K562 (cell line): Measurements from ENCODE around the gene DIP2C. TPM values are rescaled to one million over a fixed set of nuclear protein-coding genes. Genes with fewer than 3 reads are reported as not detected.

Source experiments
- ATAC-seq: fragments of 200-7000 bp; cut with Tn5 transposase; 3 replicates; pipeline ENCODE4 v1.9.1; 2020; ENCODE audit warnings: moderate library complexity
- BruUV-seq: library from RNA; stranded (reverse); fragments of 400-500 nt; replicated peaks from 2 replicates; lab custom pipeline; 2021; lab: Mats Ljungman, UMichigan
- CTCF ChIA-PET: fragments of 300-600 bp; formaldehyde crosslinking; extraction: SDS; loops from one replicate; lab custom pipeline; 2021; ENCODE audit warnings: low intra/inter-chr PET ratio; lab: Yijun Ruan, JAX
- POLR2A ChIA-PET: fragments of 300-600, 350-650 bp; sonication (Branson Sonifier 250); formaldehyde crosslinking; extraction: SDS; loops from one replicate; lab custom pipeline; 2021; ENCODE audit warnings: antibody characterized with exemption, inconsistent platforms; lab: Yijun Ruan, JAX
- DNase-seq, 4 experiments: peaks; one replicate each; pipeline versions ENCODE4 v3.0.0 to v3.0.0-alpha.2; 2011 to 2018; ENCODE audit warnings: low spot score in 3 of 4, mixed read lengths in 3 of 4; ENCODE audit errors: extremely low read depth in 1 of 4
- FAIRE-seq: peaks from 2 replicates; lab custom pipeline; 2011; peaks lifted over from hg19 to GRCh38; lab: Jason Lieb, UNC
- H2AFZ ChIP-seq: 2 replicates; pipeline ENCODE4 v1.6.0; 2011; ENCODE audit warnings: low read depth, low read length, control low read depth, inconsistent platforms
- H3K27ac ChIP-seq: fragments of 200-600 bp; 3 replicates; pipeline ENCODE4 v1.8.0; 2011; ENCODE audit warnings: low read depth, mild to moderate bottlenecking, control low read depth, inconsistent platforms, low read length, moderate library complexity, mixed read lengths; ENCODE audit errors: extremely low read depth
- H3K27me3 ChIP-seq, 2 experiments: fragments of 300-600 bp in 1 of 2; 2 replicates in 1 of 2; 3 replicates in 1 of 2; pipeline versions ENCODE4 v1.6.0 to v1.8.0; 2011; ENCODE audit warnings: inconsistent platforms in 2 of 2, low read length in 2 of 2, mild to moderate bottlenecking in 1 of 2, mixed read lengths in 1 of 2, moderate library complexity in 1 of 2; ENCODE audit not compliant: control insufficient read depth in 2 of 2, insufficient read depth in 2 of 2
- H3K36me3 ChIP-seq: fragments of 300-600 bp; 3 replicates; pipeline ENCODE4 v1.8.0; 2011; ENCODE audit warnings: mild to moderate bottlenecking, low read length, inconsistent platforms; ENCODE audit not compliant: control insufficient read depth, insufficient read depth
- H3K4me1 ChIP-seq, 2 experiments: fragments of 200-600 bp in 1 of 2; replicated peaks in 1 of 2; 2 replicates in 1 of 2; 3 replicates in 1 of 2; pipeline versions ENCODE4 v1.5.1 to v1.8.0; 2011; ENCODE audit warnings: inconsistent platforms in 2 of 2, low read length in 2 of 2, mild to moderate bottlenecking in 1 of 2, mixed read lengths in 1 of 2, moderate library complexity in 1 of 2; ENCODE audit not compliant: control insufficient read depth in 2 of 2, insufficient read depth in 2 of 2
- H3K4me2 ChIP-seq: 2 replicates; pipeline ENCODE4 v1.6.1; 2011; ENCODE audit warnings: low read length, control low read depth, inconsistent platforms, mixed read lengths; ENCODE audit not compliant: insufficient read depth
- H3K4me3 ChIP-seq: fragments of 200-600 bp; sonication (generic), shearing (Covaris generic); 2 replicates; pipeline ENCODE4 v1.5.1; 2016; ENCODE audit warnings: control low read depth, inconsistent platforms
- H3K79me2 ChIP-seq: fragments of 200-600 bp; 3 replicates; pipeline ENCODE4 v1.8.0; 2011; ENCODE audit warnings: low read length, inconsistent platforms; ENCODE audit not compliant: control insufficient read depth, insufficient read depth
- H3K9ac ChIP-seq, 2 experiments: 2 replicates each; pipeline versions ENCODE4 v1.6.0 to v1.6.1; 2011; ENCODE audit warnings: low read depth in 2 of 2, low read length in 2 of 2, control low read depth in 1 of 2, inconsistent platforms in 1 of 2, mild to moderate bottlenecking in 1 of 2, mixed read lengths in 1 of 2; ENCODE audit not compliant: insufficient read depth in 1 of 2
- H3K9me1 ChIP-seq: one replicate; pipeline ENCODE4 v1.6.0; 2011; ENCODE audit warnings: inconsistent platforms, mild to moderate bottlenecking, low read length, moderate library complexity; ENCODE audit not compliant: control insufficient read depth, insufficient read depth
- H3K9me3 ChIP-seq: replicated peaks from 2 replicates; pipeline ENCODE4 v1.5.1; 2011; ENCODE audit warnings: low read depth, low read length, inconsistent platforms; ENCODE audit not compliant: control insufficient read depth, insufficient read depth
- H4K20me1 ChIP-seq: replicated peaks from 2 replicates; pipeline ENCODE4 v1.6.1; 2011; ENCODE audit warnings: low read length, inconsistent platforms, mixed read lengths; ENCODE audit not compliant: control insufficient read depth, insufficient read depth
- HLTF ChIP-seq: fragments of 450-650 bp; IDR thresholded peaks from 2 replicates; pipeline ENCODE4 v1.6.1; 2016
- HMG20A ChIP-seq: fragments of 450-650 bp; formaldehyde crosslinking; conservative IDR thresholded peaks from 2 replicates; pipeline ENCODE4 v1.4.0; 2020; ENCODE audit warnings: mild to moderate bottlenecking, mixed read lengths
- HMG20B ChIP-seq: fragments of 250-450 bp; sonication (Bioruptor Pico); IDR thresholded peaks from 2 replicates; pipeline ENCODE4 v1.5.0; 2021; ENCODE audit warnings: mild to moderate bottlenecking
- KLF13 ChIP-seq: fragments of 450-650 bp; IDR thresholded peaks from 2 replicates; pipeline ENCODE4 v1.6.1; 2016; ENCODE audit warnings: missing genetic modification characterization, low read depth, mild to moderate bottlenecking, missing compliant biosample characterization, moderate library complexity, borderline replicate concordance
- PTRF ChIP-seq: fragments of 450-650 bp; IDR thresholded peaks from 2 replicates; pipeline ENCODE4 v1.6.1; 2016; ENCODE audit warnings: mild to moderate bottlenecking, missing genetic modification characterization, missing compliant biosample characterization
- TCFL5 ChIP-seq: fragments of 250-450 bp; sonication (Bioruptor Pico); conservative IDR thresholded peaks from 2 replicates; pipeline ENCODE4 v1.6.1; 2021; ENCODE audit warnings: mild to moderate bottlenecking, moderate library complexity, matching md5 sums
- TFAM ChIP-seq: fragments of 250-450 bp; sonication (Bioruptor Pico); conservative IDR thresholded peaks from 2 replicates; pipeline ENCODE4 v1.5.0; 2021; ENCODE audit warnings: mild to moderate bottlenecking, moderate library complexity
- TOE1 ChIP-seq, 2 experiments: fragments of 450-650 bp in 1 of 2; sonication (generic) in 1 of 2; formaldehyde crosslinking in 1 of 2; IDR thresholded peaks; 2 replicates each; pipeline versions ENCODE4 v1.7.1 to v1.8.0; 2016 to 2022; ENCODE audit warnings: borderline replicate concordance in 2 of 2, mild to moderate bottlenecking in 2 of 2, antibody characterized with exemption in 1 of 2, inconsistent platforms in 1 of 2, low read depth in 1 of 2, missing genetic modification reagents in 1 of 2, moderate library complexity in 1 of 2
- U2AF1 ChIP-seq: fragments of 200-400 bp; formaldehyde crosslinking; optimal IDR thresholded peaks from 2 replicates; pipeline ENCODE3; 2017; ENCODE audit warnings: mild to moderate bottlenecking, low read depth, low read length, moderate library complexity
- ZNF140 ChIP-seq: fragments of 250-450 bp; sonication (Bioruptor Pico); IDR thresholded peaks from 2 replicates; pipeline ENCODE4 v1.8.0; 2021; ENCODE audit warnings: moderate library complexity, mild to moderate bottlenecking, inconsistent platforms
- ZNF197 ChIP-seq: fragments of 200-800 bp; sonication (Bioruptor generic); IDR thresholded peaks from 2 replicates; pipeline ENCODE4 v1.6.1; 2016; ENCODE audit warnings: low read depth, missing genetic modification characterization, missing compliant biosample characterization
- WGBS: fragments of 100-300 bp; shearing (Covaris generic); methylation state at CpG from one replicate; pipeline ENCODE4 v1.1.6; 2016; ENCODE audit warnings: low coverage, mixed read lengths; ENCODE audit not compliant: insufficient coverage; ENCODE audit errors: missing lambda C conversion rate; 5-methylcytosine and 5-hydroxymethylcytosine counted together
- in situ Hi-C: fragments of 300-500 bp; cut with MboI; formaldehyde crosslinking; loops from 4 replicates; pipeline ENCODE4 v1.15.0; 2018; ENCODE audit warnings: inconsistent platforms, mixed read lengths
- intact Hi-C: fragments of 100-400 bp; cut with micrococcal nuclease; formaldehyde crosslinking; loops from 2 replicates; pipeline ENCODE4 v1.14.2; 2022
- polyA plus RNA-seq, 8 experiments: library from polyadenylated mRNA; depleted of rRNA in 4 of 8; stranded (reverse) in 5 of 8; unstranded in 3 of 8; fragments of >200 nt; fragmentation: Nextera tagmentation in 2 of 8; fragmentation: Illumina TruSeq in 1 of 8; extraction: Ambion mirVana in 2 of 8; extraction: Trizol in 1 of 8; gene quantifications; 2 replicates each; pipeline versions ENCODE4 v1.2.1 to v1.2.3, GENCODE V29; 2011 to 2014; ENCODE audit warnings: inconsistent platforms in 1 of 8, missing spikeins in 1 of 8
- total RNA-seq, 7 experiments: library from RNA; depleted of rRNA in 6 of 7; stranded (reverse); fragments of >200 nt in 6 of 7; fragmentation: Illumina TruSeq in 2 of 7; extraction: Trizol in 2 of 7; gene quantifications; 2 replicates each; pipeline versions ENCODE4 v1.2.1 to v1.2.3, GENCODE V29; 2011 to 2021; ENCODE audit warnings: low replicate concordance in 1 of 7
- TF ChIP-seq, protein P1 (sequence below): fragments of 450-650 bp; formaldehyde crosslinking; conservative IDR thresholded peaks from 2 replicates; pipeline ENCODE4 v1.4.0; 2022; ENCODE audit warnings: mild to moderate bottlenecking, missing genetic modification characterization
- TF ChIP-seq, protein P2 (sequence below): IDR thresholded peaks from 3 replicates; pipeline ENCODE4 v1.6.1; 2011; ENCODE audit warnings: borderline replicate concordance, mild to moderate bottlenecking; ENCODE audit not compliant: insufficient read length, insufficient read depth

The DIP2C gene
- total and polyA plus RNA-seq, 9 of the 15 experiments (the other 6 are each of a cell fraction or from before 2014, with no cell fraction given): 0.01 TPM; not detected in 8

DNA sequence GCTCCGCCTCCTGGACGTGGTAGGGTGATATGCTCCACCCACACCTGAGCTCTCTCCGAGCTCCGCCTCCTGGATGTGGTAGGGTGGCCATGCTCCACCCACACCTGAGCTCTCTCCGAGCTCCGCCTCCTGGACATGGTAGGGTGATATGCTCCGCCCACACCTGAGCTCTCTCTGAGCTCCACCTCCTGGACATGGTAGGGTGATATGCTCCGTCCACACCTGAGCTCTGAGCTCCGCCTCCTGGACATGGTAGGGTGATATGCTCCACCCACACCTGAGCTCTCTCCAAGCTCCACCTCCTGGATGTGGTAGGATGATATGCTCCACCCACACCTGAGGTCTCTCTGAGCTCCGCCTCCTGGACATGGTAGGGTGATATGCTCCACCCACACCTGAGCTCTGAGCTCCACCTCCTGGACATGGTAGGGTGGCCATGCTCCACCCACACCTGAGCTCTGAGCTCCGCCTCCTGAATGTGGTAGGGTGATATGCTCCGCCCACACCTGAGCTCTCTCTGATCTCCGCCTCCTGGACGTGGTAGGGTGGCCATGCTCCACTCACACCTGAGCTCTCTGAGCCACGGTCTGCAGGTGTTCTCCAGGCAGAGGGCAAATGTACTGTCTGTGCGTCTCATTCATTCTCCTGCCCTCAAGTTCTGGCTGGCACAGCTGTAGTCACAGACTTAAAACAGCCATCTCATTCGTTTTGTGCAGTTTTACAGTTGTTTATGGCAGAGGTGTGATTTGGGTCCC is 252.4 kb downstream of the DIP2C start (continued):
- TF ChIP-seq, protein P1, sequence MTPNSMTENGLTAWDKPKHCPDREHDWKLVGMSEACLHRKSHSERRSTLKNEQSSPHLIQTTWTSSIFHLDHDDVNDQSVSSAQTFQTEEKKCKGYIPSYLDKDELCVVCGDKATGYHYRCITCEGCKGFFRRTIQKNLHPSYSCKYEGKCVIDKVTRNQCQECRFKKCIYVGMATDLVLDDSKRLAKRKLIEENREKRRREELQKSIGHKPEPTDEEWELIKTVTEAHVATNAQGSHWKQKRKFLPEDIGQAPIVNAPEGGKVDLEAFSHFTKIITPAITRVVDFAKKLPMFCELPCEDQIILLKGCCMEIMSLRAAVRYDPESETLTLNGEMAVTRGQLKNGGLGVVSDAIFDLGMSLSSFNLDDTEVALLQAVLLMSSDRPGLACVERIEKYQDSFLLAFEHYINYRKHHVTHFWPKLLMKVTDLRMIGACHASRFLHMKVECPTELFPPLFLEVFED (CRISPR knock-in tag): no peak
- no peak for TF ChIP-seq KLF13 (tag)
- no peak for TF ChIP-seq ZNF197 (CRISPR knock-in tag)
- TF ChIP-seq, protein P2, sequence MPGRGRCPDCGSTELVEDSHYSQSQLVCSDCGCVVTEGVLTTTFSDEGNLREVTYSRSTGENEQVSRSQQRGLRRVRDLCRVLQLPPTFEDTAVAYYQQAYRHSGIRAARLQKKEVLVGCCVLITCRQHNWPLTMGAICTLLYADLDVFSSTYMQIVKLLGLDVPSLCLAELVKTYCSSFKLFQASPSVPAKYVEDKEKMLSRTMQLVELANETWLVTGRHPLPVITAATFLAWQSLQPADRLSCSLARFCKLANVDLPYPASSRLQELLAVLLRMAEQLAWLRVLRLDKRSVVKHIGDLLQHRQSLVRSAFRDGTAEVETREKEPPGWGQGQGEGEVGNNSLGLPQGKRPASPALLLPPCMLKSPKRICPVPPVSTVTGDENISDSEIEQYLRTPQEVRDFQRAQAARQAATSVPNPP: no peak
- TF ChIP-seq HMG20A (CRISPR knock-in tag): no peak

DNA sequence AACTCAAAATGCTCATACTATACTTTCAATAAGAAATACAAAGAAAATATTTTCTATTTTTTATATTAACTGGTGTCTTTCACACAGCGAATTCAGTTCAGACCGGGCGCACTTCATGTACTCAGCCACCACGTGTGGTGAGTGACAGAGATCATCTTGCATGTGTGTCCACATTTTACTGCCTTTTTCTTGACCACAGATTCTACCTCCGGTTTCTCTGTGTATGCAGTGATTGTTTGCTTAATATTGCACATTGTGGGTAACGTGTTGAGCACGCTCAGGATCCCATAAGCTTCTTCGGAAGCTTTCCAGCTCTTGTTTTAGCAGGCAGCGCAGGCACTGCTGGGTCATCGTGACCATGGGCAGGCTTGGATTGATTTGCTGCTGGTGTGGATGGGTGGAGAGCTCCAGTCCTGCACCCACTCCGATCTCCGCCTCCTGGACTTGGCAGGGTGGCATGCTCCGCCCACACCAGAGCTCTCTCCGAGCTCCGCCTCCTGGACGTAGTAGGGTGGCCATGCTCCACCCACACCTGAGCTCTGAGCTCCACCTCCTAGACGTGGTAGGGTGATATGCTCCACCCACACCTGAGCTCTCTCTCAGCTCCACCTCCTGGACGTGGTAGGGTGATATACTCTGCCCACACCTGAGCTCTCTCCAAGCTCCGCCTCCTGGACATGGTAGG is 253.3 kb downstream of the DIP2C start:
- TF ChIP-seq U2AF1 (no peak), PTRF (tag) (no peak), ZNF140 (CRISPR knock-in tag) (no peak), HLTF (no peak), TFAM (CRISPR knock-in tag) (no peak), TOE1 (IDR thresholded peaks at IDR 0.05; ENCODE audit: borderline replicate concordance) (no peak), TOE1 (CRISPR knock-in tag; IDR thresholded peaks at IDR 0.05; ENCODE audit: borderline replicate concordance, low read depth) (no peak), TCFL5 (no peak), HMG20B (CRISPR knock-in tag) (no peak)

More for the DNA sequence above, 253.3 kb downstream of the DIP2C start:
- Histone ChIP-seq H4K20me1 (no peaks in the 10 kb centered on the region), H2AFZ (no peak overlapping the region), H3K9me1 (no peaks in the 10 kb centered on the region), H3K4me1 (no peaks in the 10 kb centered on the region; a peak in 1 of 5 replicates), H3K27ac (no peak overlapping the region), H3K79me2 (no peaks in the 10 kb centered on the region), H3K9ac (no peak overlapping the region), H3K4me3 (no peak overlapping the region), H3K27me3 (peaks cover 4 to 11% of the 10 kb centered on the region in 2 experiments; a peak in 3 of 5 replicates), H3K36me3 (no peaks in the 10 kb centered on the region), H3K9me3 (no peaks in the 10 kb centered on the region), H3K4me2 (no peak overlapping the region)
- in situ Hi-C loops (no loop called here), intact Hi-C loops (no loop called here)
- no TSS peak for BruUV-seq
- 7% methylated on average over 15 of the region's 19 CpGs for WGBS
- DNase-seq (no peak), FAIRE-seq (no peak), ATAC-seq (no peak)
- CTCF ChIA-PET: no interaction called here
- POLR2A ChIA-PET: interaction anchor here (1.0 kb wide), 1 partner anchor 76 kb away, joined by 3 read pairs; no protein-coding TSS in a partner anchor
